GM19324 (cell line): Measurements from ENCODE around the gene CARMIL1.

Experiments
- ATAC-seq: cut with Tn5 transposase; IDR thresholded peaks from one replicate; pipeline ENCODE4 v1.9.1; 2021; ENCODE audit warnings: mild to moderate bottlenecking, moderate library complexity; ENCODE audit not compliant: unreplicated experiment, low FRiP score

The CARMIL1 gene

GRCh38 chr6:25332165-25332564 lies 53.0 kb downstream of the CARMIL1 start:
- no peak for ATAC-seq

- no peak for ATAC-seq
Measured at GRCh38 chr6:25332655-25333071, 53.5 kb downstream of the CARMIL1 start.

- ATAC-seq: no peak
Measured at GRCh38 chr6:25333471-25333870, 54.3 kb downstream of the CARMIL1 start.

GRCh38 chr6:25334793-25335192 lies 55.6 kb downstream of the CARMIL1 start:
- ATAC-seq: no peak

GRCh38 chr6:25336996-25337395 lies 57.8 kb downstream of the CARMIL1 start:
- no peak for ATAC-seq

- no peak for ATAC-seq
Measured at GRCh38 chr6:25337431-25337830, 58.3 kb downstream of the CARMIL1 start.

- no peak for ATAC-seq
Measured at GRCh38 chr6:25340431-25341202, 61.4 kb downstream of the CARMIL1 start.

- no peak for ATAC-seq
Measured at GRCh38 chr6:25341203-25341552, 62.0 kb downstream of the CARMIL1 start.

- no peak for ATAC-seq
Measured at GRCh38 chr6:25341923-25342619, 62.9 kb downstream of the CARMIL1 start.

- no peak for ATAC-seq
Measured at GRCh38 chr6:25342802-25343201, 63.6 kb downstream of the CARMIL1 start.

- no peak for ATAC-seq
Measured at GRCh38 chr6:25343984-25344383, 64.8 kb downstream of the CARMIL1 start.

GRCh38 chr6:25344827-25345226 lies 65.7 kb downstream of the CARMIL1 start:
- no peak for ATAC-seq

- no peak for ATAC-seq
Measured at GRCh38 chr6:25346064-25346463, 66.9 kb downstream of the CARMIL1 start.

GRCh38 chr6:25350573-25350972 lies 71.4 kb downstream of the CARMIL1 start:
- no peak for ATAC-seq

GRCh38 chr6:25351485-25351884 lies 72.3 kb downstream of the CARMIL1 start:
- ATAC-seq: no peak

- no peak for ATAC-seq
Measured at GRCh38 chr6:25352285-25352684, 73.1 kb downstream of the CARMIL1 start.

- ATAC-seq: no peak
Measured at GRCh38 chr6:25354078-25354932, 75.1 kb downstream of the CARMIL1 start.

GRCh38 chr6:25359191-25359861 lies 80.2 kb downstream of the CARMIL1 start:
- ATAC-seq: no peak

- no peak for ATAC-seq
Measured at GRCh38 chr6:25359891-25360290, 80.7 kb downstream of the CARMIL1 start.

GRCh38 chr6:25360621-25361020 lies 81.4 kb downstream of the CARMIL1 start:
- no peak for ATAC-seq

GRCh38 chr6:25363427-25363826 lies 84.3 kb downstream of the CARMIL1 start:
- ATAC-seq: no peak
